B cell (primary cell): ENCODE results near the gene USP22. TPM values are rescaled to one million over a fixed set of nuclear protein-coding genes. Genes with fewer than 3 reads are reported as not detected.

Experiments
- ATAC-seq: fragments of 200-7000 bp; cut with Tn5 transposase; one replicate; pipeline ENCODE4 v1.10.0; 2021; ENCODE audit warnings: low read depth, mild to moderate bottlenecking, moderate number of reproducible peaks, moderate library complexity
- CTCF ChIA-PET: fragments of 350-600 bp; sonication (Branson Sonifier 250); formaldehyde crosslinking; loops from one replicate; lab custom pipeline; 2021; ENCODE audit warnings: antibody characterized with exemption, inconsistent platforms; lab: Charles Lee
- POLR2A ChIA-PET: fragments of 350-600 bp; sonication (Branson Sonifier 250); formaldehyde crosslinking; loops from one replicate; lab custom pipeline; 2021; ENCODE audit warnings: antibody characterized with exemption; lab: Charles Lee
- DNase-seq: peaks from one replicate; pipeline ENCODE4 v3.0.0; 2013
- H2AFZ ChIP-seq: 2 replicates; pipeline ENCODE4 v1.6.1; 2012; ENCODE audit warnings: mild to moderate bottlenecking, low read depth, low read length; ENCODE audit not compliant: insufficient read depth, poor library complexity, severe bottlenecking
- H3K27ac ChIP-seq, 2 donors: 1 replicate in 1 of 2; 2 replicates in 1 of 2; pipeline ENCODE4 v1.5.1; 2012 to 2013; ENCODE audit warnings: low read length in 2 of 2, mild to moderate bottlenecking in 2 of 2, moderate library complexity in 1 of 2
- H3K27me3 ChIP-seq, 4 experiments: fragments of 200-600 bp in 1 of 4; sonication (generic) in 1 of 4; replicated peaks in 1 of 4; 1 replicate in 2 of 4; 2 replicates in 2 of 4; pipeline versions ENCODE4 v1.6.1 to v1.7.0; 2013 to 2016; ENCODE audit warnings: low read length in 3 of 4, mild to moderate bottlenecking in 2 of 4, mixed read lengths in 1 of 4, moderate library complexity in 1 of 4; ENCODE audit not compliant: insufficient read depth in 4 of 4, control insufficient read depth in 3 of 4; ENCODE audit errors: control extremely low read depth in 1 of 4
- H3K36me3 ChIP-seq, 2 experiments: replicated peaks in 1 of 2; 1 replicate in 1 of 2; 2 replicates in 1 of 2; pipeline versions ENCODE4 v1.6.1 to v1.7.1; 2013; ENCODE audit warnings: low read length in 1 of 2; ENCODE audit not compliant: insufficient read depth in 2 of 2, control insufficient read depth in 1 of 2; ENCODE audit errors: control extremely low read depth in 1 of 2, extremely low read depth in 1 of 2
- H3K4me1 ChIP-seq, 2 donors: fragments of 200-600 bp in 1 of 2; sonication (generic) in 1 of 2; 1 replicate in 1 of 2; 2 replicates in 1 of 2; pipeline versions ENCODE4 v1.5.1 to v1.6.1; 2013 to 2017; ENCODE audit warnings: low read length in 2 of 2; ENCODE audit not compliant: control insufficient read depth in 2 of 2, insufficient read depth in 2 of 2
- H3K4me2 ChIP-seq: replicated peaks from 2 replicates; pipeline ENCODE3; 2012; ENCODE audit warnings: mild to moderate bottlenecking, low read depth, low read length; ENCODE audit not compliant: poor library complexity, severe bottlenecking
- H3K4me3 ChIP-seq, 5 experiments: fragments of 200-600 bp in 1 of 5; sonication (generic) in 1 of 5; 1 replicate in 3 of 5; 2 replicates in 2 of 5; pipeline versions ENCODE4 v1.5.1 to v1.7.0; 2011 to 2016; ENCODE audit warnings: low read length in 4 of 5, mild to moderate bottlenecking in 4 of 5, low read depth in 2 of 5, control low read depth in 1 of 5, moderate library complexity in 1 of 5; ENCODE audit not compliant: insufficient read depth in 1 of 5; ENCODE audit errors: control extremely low read depth in 1 of 5, extremely low read depth in 1 of 5
- H3K79me2 ChIP-seq: fragments of 200-600 bp; sonication (generic); one replicate; pipeline ENCODE4 v1.6.0; 2016; ENCODE audit warnings: low read length; ENCODE audit not compliant: control insufficient read depth, insufficient read depth
- H3K9ac ChIP-seq: fragments of 200-600 bp; sonication (generic); 2 replicates; pipeline ENCODE4 v1.6.1; 2017; ENCODE audit warnings: mild to moderate bottlenecking, low read length, moderate library complexity
- H3K9me3 ChIP-seq, 3 donors: one replicate each; pipeline versions ENCODE4 v1.6.1 to v1.7.1; 2013; ENCODE audit warnings: low read length in 2 of 3; ENCODE audit not compliant: control insufficient read depth in 2 of 3, insufficient read depth in 1 of 3; ENCODE audit errors: control extremely low read depth in 1 of 3
- H4K20me1 ChIP-seq: 2 replicates; pipeline ENCODE4 v1.6.0; 2012; ENCODE audit warnings: mild to moderate bottlenecking, low read length; ENCODE audit not compliant: insufficient read depth, control insufficient read depth, poor library complexity, severe bottlenecking
- H3K27ac Mint-ChIP-seq: one replicate; pipeline ENCODE4 v1.8.0; 2021; ENCODE audit warnings: mixed read lengths
- H3K27me3 Mint-ChIP-seq: one replicate; pipeline ENCODE4 v1.8.0; 2021; ENCODE audit warnings: mixed read lengths
- H3K4me1 Mint-ChIP-seq: one replicate; pipeline ENCODE4 v1.8.0; 2021; ENCODE audit warnings: mixed read lengths
- H3K4me3 Mint-ChIP-seq: one replicate; pipeline ENCODE4 v1.8.0; 2021; ENCODE audit warnings: mixed read lengths
- H3K9me3 Mint-ChIP-seq: one replicate; pipeline ENCODE4 v1.8.0; 2022; ENCODE audit warnings: mixed read lengths; ENCODE audit not compliant: insufficient read depth
- EZH2 ChIP-seq: IDR thresholded peaks from 2 replicates; pipeline ENCODE4 v1.6.1; 2012; ENCODE audit warnings: borderline replicate concordance, low read depth, mild to moderate bottlenecking, moderate library complexity, low read length; ENCODE audit not compliant: insufficient read depth, poor library complexity, severe bottlenecking
- WGBS: methylation state at CpG from one replicate; pipeline ENCODE4 v1.1.5; 2013; ENCODE audit warnings: missing lambda C conversion rate; ENCODE audit not compliant: insufficient coverage; 5-methylcytosine and 5-hydroxymethylcytosine counted together
- intact Hi-C: fragments of 100-400 bp; cut with micrococcal nuclease; formaldehyde crosslinking; loops from one replicate; pipeline ENCODE4 v1.10.0; 2022
- polyA plus RNA-seq: library from polyadenylated mRNA; depleted of rRNA; stranded (reverse); fragments of >200 nt; gene quantifications from 2 replicates; pipeline ENCODE4 v1.2.3, GENCODE V29; 2012
- total RNA-seq, 2 donors: library from RNA; stranded (reverse); fragments of 120-200 nt in 1 of 2; gene quantifications; 1 replicate in 1 of 2; 2 replicates in 1 of 2; pipeline versions ENCODE4 v1.2.3 to v1.2.4, GENCODE V29; 2013 to 2022
- TF ChIP-seq, protein P1 (sequence below): fragments of 200-600 bp; IDR thresholded peaks from one replicate; pipeline ENCODE4 v1.8.0; 2022; ENCODE audit warnings: antibody characterized with exemption, mild to moderate bottlenecking

The USP22 gene
- total and polyA plus RNA-seq, 2 donors (not counting 1 experiment from before 2014, with no cell fraction given): 74.3 to 167 TPM

DNA sequence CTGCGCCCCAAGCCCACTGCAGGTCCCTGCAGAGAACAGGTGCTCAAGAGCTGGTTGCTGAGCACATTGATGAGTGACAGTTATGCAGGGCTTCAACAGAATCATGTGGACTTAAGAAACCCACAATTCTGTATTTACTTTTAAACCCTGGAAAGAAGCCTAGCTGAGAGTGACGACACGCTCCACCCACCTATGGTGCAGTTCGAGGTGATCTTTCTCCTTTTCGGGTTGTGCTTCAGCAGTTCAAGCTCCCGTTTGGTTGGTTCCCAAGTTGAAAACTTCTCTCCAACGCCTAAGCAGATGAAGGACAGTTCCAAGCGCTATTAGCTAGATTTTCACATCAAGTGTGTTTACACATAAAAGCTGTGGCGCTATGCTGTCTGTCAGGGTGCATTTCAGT is 23.9 kb downstream of the USP22 start:
- no peak overlapping the region for H3K27ac ChIP-seq
- 94% methylated on average over 7 of the region's 9 CpGs for WGBS
- H3K4me1 ChIP-seq: peaks cover 10 to 28% of the 10 kb centered on the region in 2 donors
- Mint-ChIP-seq H3K4me1 (peaks cover 27% of the 10 kb centered on the region), H3K4me3 (no peak overlapping the region), H3K27ac (no peak overlapping the region), H3K27me3 (no peaks in the 10 kb centered on the region), H3K9me3 (no peaks in the 10 kb centered on the region)
- H4K20me1 ChIP-seq: peaks cover 97% of the 10 kb centered on the region
- H3K27me3 ChIP-seq: no peaks in the 10 kb centered on the region
- peaks cover 24 to 89% of the 10 kb centered on the region in 2 experiments for H3K36me3 ChIP-seq
- ChIA-PET POLR2A (no interaction called here), CTCF (interaction anchor here (0.8 kb wide), 2 partner anchors 15 to 81 kb away, joined by 3 read pairs; no protein-coding TSS in a partner anchor)
- TF ChIP-seq, protein P1, sequence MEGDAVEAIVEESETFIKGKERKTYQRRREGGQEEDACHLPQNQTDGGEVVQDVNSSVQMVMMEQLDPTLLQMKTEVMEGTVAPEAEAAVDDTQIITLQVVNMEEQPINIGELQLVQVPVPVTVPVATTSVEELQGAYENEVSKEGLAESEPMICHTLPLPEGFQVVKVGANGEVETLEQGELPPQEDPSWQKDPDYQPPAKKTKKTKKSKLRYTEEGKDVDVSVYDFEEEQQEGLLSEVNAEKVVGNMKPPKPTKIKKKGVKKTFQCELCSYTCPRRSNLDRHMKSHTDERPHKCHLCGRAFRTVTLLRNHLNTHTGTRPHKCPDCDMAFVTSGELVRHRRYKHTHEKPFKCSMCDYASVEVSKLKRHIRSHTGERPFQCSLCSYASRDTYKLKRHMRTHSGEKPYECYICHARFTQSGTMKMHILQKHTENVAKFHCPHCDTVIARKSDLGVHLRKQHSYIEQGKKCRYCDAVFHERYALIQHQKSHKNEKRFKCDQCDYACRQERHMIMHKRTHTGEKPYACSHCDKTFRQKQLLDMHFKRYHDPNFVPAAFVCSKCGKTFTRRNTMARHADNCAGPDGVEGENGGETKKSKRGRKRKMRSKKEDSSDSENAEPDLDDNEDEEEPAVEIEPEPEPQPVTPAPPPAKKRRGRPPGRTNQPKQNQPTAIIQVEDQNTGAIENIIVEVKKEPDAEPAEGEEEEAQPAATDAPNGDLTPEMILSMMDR: no peak
- TF ChIP-seq EZH2: no peak
- ATAC-seq (no peak), DNase-seq (no peak)
- H2AFZ ChIP-seq: no peak overlapping the region
- no peaks in the 10 kb centered on the region for H3K9me3 ChIP-seq
- no peak overlapping the region for H3K4me2 ChIP-seq
- no peak overlapping the region for H3K9ac ChIP-seq
- intact Hi-C loops: no loop called here
- H3K79me2 ChIP-seq: peaks cover 99% of the 10 kb centered on the region
- H3K4me3 ChIP-seq: no peak overlapping the region

DNA sequence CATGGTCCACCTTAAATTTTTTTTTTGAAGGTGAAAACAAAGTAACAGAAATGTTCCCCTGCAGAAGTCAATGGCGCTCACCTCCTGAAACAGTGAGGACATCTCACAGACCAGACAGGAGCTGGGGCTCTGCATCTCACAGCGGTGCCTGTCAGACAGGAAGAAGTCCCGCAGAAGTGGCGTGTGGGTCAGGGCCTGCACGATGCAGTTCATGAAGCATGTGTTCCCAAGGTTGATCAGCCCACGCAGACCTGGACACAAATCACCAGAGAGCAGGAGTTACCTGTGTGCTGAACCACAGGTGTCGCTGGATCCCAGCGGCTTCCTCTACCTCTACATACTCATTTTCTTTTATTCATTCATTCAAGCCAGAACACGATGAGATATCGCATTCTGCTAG is 24.9 kb downstream of the USP22 start:
- Mint-ChIP-seq H3K4me3 (no peak overlapping the region), H3K27me3 (no peaks in the 10 kb centered on the region), H3K4me1 (peaks cover 21% of the 10 kb centered on the region), H3K9me3 (no peaks in the 10 kb centered on the region), H3K27ac (no peak overlapping the region)
- DNase-seq: no peak
- Histone ChIP-seq H3K4me2 (no peak overlapping the region), H3K4me3 (no peak overlapping the region), H3K79me2 (peaks cover 97% of the 10 kb centered on the region), H3K27ac (no peak overlapping the region), H3K27me3 (no peaks in the 10 kb centered on the region), H3K36me3 (peaks cover 22 to 87% of the 10 kb centered on the region in 2 experiments), H3K9ac (no peak overlapping the region), H2AFZ (no peak overlapping the region), H4K20me1 (peaks cover 97% of the 10 kb centered on the region), H3K9me3 (no peaks in the 10 kb centered on the region), H3K4me1 (peaks cover 10 to 28% of the 10 kb centered on the region in 2 donors)
- intact Hi-C loops: no loop called here
- POLR2A ChIA-PET: no interaction called here
- 88% methylated on average over 10 of the region's 10 CpGs for WGBS
- TF ChIP-seq EZH2: no peak
- TF ChIP-seq, protein P1: no peak
- CTCF ChIA-PET: no interaction called here
- no peak for ATAC-seq
